ENCODE data around the gene MORN2.

MORN2 gene

DNA sequence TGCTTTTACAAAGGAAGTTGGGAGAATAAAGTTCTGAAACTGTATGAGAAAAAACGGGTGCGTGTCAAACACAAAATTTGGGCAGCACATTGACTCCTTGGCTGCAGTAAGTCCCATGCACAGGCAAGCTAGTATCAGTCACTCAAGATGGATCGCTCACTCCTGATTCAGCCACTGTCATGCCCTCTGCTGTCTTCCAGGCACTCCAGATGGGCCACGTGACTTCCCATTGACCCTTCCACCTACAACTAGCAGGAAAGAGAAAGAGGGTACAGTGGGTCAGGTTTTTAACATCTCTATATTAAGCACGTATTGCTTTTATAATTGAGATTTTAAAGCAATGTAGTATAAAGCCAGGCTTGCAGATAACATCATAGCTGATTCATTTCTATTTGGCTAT is 22.5 kb downstream of the MORN2 start (continued):
- TF ChIP-seq, protein P1, sequence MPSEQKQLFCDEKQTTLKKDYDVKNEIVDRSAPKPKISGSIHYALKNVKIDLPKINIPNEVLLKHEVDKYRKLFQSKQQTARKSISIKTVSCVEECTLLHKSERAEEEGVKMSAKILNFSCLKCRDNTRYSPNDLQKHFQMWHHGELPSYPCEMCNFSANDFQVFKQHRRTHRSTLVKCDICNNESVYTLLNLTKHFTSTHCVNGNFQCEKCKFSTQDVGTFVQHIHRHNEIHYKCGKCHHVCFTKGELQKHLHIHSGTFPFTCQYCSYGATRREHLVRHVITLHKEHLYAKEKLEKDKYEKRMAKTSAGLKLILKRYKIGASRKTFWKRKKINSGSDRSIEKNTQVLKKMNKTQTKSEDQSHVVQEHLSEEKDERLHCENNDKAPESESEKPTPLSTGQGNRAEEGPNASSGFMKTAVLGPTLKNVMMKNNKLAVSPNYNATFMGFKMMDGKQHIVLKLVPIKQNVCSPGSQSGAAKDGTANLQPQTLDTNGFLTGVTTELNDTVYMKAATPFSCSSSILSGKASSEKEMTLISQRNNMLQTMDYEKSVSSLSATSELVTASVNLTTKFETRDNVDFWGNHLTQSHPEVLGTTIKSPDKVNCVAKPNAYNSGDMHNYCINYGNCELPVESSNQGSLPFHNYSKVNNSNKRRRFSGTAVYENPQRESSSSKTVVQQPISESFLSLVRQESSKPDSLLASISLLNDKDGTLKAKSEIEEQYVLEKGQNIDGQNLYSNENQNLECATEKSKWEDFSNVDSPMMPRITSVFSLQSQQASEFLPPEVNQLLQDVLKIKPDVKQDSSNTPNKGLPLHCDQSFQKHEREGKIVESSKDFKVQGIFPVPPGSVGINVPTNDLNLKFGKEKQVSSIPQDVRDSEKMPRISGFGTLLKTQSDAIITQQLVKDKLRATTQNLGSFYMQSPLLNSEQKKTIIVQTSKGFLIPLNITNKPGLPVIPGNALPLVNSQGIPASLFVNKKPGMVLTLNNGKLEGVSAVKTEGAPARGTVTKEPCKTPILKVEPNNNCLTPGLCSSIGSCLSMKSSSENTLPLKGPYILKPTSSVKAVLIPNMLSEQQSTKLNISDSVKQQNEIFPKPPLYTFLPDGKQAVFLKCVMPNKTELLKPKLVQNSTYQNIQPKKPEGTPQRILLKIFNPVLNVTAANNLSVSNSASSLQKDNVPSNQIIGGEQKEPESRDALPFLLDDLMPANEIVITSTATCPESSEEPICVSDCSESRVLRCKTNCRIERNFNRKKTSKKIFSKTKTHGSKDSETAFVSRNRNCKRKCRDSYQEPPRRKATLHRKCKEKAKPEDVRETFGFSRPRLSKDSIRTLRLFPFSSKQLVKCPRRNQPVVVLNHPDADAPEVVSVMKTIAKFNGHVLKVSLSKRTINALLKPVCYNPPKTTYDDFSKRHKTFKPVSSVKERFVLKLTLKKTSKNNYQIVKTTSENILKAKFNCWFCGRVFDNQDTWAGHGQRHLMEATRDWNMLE (tag by site-specific recombination; conservative IDR thresholded peaks at IDR 0.05; ENCODE audit: low read depth): no peak

DNA sequence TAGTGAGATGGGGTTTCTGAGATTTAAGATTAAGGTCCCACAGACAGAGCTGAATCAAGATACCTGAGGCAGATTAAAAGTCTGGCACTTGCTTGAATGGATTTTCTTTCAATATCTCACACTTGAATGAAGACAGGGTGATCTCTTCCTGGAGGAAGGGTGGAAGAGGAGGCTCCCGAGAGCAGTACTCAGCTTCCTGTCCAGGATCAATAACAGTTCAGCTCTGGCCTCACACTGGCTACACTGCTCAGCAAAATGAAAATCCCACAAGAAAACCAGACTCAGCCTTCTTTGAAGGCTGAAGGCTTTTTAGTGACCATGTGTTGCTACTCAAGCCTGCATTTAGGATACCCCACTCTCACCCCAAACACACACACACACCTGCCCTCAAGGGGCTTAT is 24.9 kb downstream of the MORN2 start:
- POLR2A ChIA-PET: no interaction called here
- CTCF ChIA-PET: no interaction called here

GRCh38 chr2:38905251-38905650 is 29.5 kb downstream of the MORN2 start:
- H3K4me3 ChIP-seq (ENCODE audit: low read depth, low read length): no peak overlapping the region
- H3K4me1 ChIP-seq (ENCODE audit: control insufficient read depth, insufficient read depth, low read length): no peaks in the 10 kb centered on the region
- TF ChIP-seq, protein P2, sequence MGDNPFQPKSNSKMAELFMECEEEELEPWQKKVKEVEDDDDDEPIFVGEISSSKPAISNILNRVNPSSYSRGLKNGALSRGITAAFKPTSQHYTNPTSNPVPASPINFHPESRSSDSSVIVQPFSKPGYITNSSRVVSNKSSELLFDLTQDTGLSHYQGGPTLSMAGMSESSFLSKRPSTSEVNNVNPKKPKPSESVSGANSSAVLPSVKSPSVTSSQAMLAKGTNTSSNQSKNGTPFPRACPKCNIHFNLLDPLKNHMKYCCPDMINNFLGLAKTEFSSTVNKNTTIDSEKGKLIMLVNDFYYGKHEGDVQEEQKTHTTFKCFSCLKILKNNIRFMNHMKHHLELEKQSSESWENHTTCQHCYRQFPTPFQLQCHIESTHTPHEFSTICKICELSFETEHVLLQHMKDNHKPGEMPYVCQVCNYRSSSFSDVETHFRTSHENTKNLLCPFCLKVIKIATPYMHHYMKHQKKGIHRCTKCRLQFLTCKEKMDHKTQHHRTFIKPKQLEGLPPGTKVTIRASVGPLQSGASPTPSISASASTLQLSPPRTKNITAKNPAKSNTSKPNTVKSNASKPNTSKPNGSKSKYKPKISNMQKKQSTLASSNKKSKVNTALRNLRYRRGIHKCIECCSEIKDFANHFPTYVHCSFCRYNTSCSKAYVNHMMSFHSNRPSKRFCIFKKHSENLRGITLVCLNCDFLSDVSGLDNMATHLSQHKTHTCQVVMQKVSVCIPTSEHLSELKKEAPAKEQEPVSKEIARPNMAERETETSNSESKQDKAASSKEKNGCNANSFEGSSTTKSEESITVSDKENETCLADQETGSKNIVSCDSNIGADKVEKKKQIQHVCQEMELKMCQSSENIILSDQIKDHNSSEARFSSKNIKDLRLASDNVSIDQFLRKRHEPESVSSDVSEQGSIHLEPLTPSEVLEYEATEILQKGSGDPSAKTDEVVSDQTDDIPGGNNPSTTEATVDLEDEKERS (tag by site-specific recombination; IDR thresholded peaks at IDR 0.05): no peak
- no peak for TF ChIP-seq ZNF138 (tag by site-specific recombination; IDR thresholded peaks at IDR 0.05; ENCODE audit: borderline replicate concordance)
- TF ChIP-seq ZNF146 (tag by site-specific recombination; IDR thresholded peaks at IDR 0.05): no peak
- TF ChIP-seq ZNF701 (tag by site-specific recombination; IDR thresholded peaks at IDR 0.05): no peak
- no peak for TF ChIP-seq ZNF555 (tag by site-specific recombination; conservative IDR thresholded peaks at IDR 0.05)
- CTCF ChIA-PET: no interaction called here
- POLR2A ChIA-PET: no interaction called here
- H3K9me3 ChIP-seq (ENCODE audit: control insufficient read depth, insufficient read depth, low read depth, low read length): no peaks in the 10 kb centered on the region
- H3K36me3 ChIP-seq (ENCODE audit: control insufficient read depth in 2 of 2, insufficient read depth in 1 of 2, low read length in 2 of 2): no peaks in the 10 kb centered on the region
- no peak overlapping the region for H3K27ac ChIP-seq (ENCODE audit: extremely low read depth, low read depth, low read length)

More for the DNA sequence above, 24.9 kb downstream of the MORN2 start:
- Histone ChIP-seq H3K4me3 (ENCODE audit: low read depth, low read length) (no peak overlapping the region), H3K27ac (ENCODE audit: extremely low read depth, low read depth, low read length) (no peak overlapping the region), H3K9me3 (ENCODE audit: control insufficient read depth, insufficient read depth, low read depth, low read length) (no peaks in the 10 kb centered on the region), H3K4me1 (ENCODE audit: control insufficient read depth, insufficient read depth, low read length) (no peaks in the 10 kb centered on the region), H3K36me3 (ENCODE audit: control insufficient read depth in 2 of 2, insufficient read depth in 1 of 2, low read length in 2 of 2) (no peaks in the 10 kb centered on the region)
- TF ChIP-seq ZNF114 (tag by site-specific recombination; IDR thresholded peaks at IDR 0.05) (no peak), ZBTB48 (tag by site-specific recombination; IDR thresholded peaks at IDR 0.05) (no peak), ZNF768 (tag by site-specific recombination; IDR thresholded peaks at IDR 0.05) (no peak), ZNF24 (tag by site-specific recombination; IDR thresholded peaks at IDR 0.05) (no peak), ZBTB8A (tag by site-specific recombination; IDR thresholded peaks at IDR 0.05) (no peak), YY2 (tag by site-specific recombination; IDR thresholded peaks at IDR 0.05) (no peak), ZNF169 (tag by site-specific recombination; IDR thresholded peaks at IDR 0.05) (no peak), SP3 (tag by site-specific recombination; IDR thresholded peaks at IDR 0.05) (no peak), BCL11B (tag by site-specific recombination; IDR thresholded peaks at IDR 0.05; ENCODE audit: low read depth) (no peak), ZNF626 (tag by site-specific recombination; IDR thresholded peaks at IDR 0.05) (no peak), KLF10 (tag by site-specific recombination; IDR thresholded peaks at IDR 0.05) (no peak), ZNF530 (tag by site-specific recombination; IDR thresholded peaks at IDR 0.05; ENCODE audit: low read depth) (no peak), SP7 (tag by site-specific recombination; IDR thresholded peaks at IDR 0.05) (no peak), KLF8 (tag by site-specific recombination; IDR thresholded peaks at IDR 0.05) (no peak), ZNF623 (tag by site-specific recombination; IDR thresholded peaks at IDR 0.05) (no peak), ZNF394 (tag by site-specific recombination; IDR thresholded peaks at IDR 0.05; ENCODE audit: borderline replicate concordance) (no peak), ZNF664 (tag by site-specific recombination; IDR thresholded peaks at IDR 0.05) (no peak), ZSCAN23 (tag by site-specific recombination; IDR thresholded peaks at IDR 0.05) (no peak)
- TF ChIP-seq, protein P3, sequence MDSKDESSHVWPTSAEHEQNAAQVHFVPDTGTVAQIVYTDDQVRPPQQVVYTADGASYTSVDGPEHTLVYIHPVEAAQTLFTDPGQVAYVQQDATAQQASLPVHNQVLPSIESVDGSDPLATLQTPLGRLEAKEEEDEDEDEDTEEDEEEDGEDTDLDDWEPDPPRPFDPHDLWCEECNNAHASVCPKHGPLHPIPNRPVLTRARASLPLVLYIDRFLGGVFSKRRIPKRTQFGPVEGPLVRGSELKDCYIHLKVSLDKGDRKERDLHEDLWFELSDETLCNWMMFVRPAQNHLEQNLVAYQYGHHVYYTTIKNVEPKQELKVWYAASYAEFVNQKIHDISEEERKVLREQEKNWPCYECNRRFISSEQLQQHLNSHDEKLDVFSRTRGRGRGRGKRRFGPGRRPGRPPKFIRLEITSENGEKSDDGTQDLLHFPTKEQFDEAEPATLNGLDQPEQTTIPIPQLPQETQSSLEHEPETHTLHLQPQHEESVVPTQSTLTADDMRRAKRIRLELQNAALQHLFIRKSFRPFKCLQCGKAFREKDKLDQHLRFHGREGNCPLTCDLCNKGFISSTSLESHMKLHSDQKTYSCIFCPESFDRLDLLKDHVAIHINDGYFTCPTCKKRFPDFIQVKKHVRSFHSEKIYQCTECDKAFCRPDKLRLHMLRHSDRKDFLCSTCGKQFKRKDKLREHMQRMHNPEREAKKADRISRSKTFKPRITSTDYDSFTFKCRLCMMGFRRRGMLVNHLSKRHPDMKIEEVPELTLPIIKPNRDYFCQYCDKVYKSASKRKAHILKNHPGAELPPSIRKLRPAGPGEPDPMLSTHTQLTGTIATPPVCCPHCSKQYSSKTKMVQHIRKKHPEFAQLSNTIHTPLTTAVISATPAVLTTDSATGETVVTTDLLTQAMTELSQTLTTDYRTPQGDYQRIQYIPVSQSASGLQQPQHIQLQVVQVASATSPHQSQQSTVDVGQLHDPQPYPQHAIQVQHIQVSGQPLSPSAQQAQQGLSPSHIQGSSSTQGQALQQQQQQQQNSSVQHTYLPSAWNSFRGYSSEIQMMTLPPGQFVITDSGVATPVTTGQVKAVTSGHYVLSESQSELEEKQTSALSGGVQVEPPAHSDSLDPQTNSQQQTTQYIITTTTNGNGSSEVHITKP (tag by site-specific recombination; IDR thresholded peaks at IDR 0.05): no peak

All from HEK293 (cell line).